T-helper 22 cell (primary cell): Measurements from ENCODE around the gene ITLN2.
"Not testable (repeated sequence)": the region's sequence is repeated elsewhere in the genome, so short reads cannot be mapped to it uniquely, and the experiment has no call there.

ENCODE experiments used
- DNase-seq: peaks from one replicate; pipeline ENCODE4 v3.0.0-alpha.2; 2020; ENCODE audit warnings: low read depth

Gene ITLN2

GRCh38 chr1:160954158-160955104, at the start of gene ITLN2:
TSS of gene ITLN2 (minus strand) at chr1:160954809. CDS start at chr1:160954741, 68 bp downstream.
- DNase-seq = peak; percentile 7

- DNase-seq = no peak
Measured at GRCh38 chr1:161001525-161001924, 46.9 kb upstream of the ITLN2 start.

- DNase-seq = no peak
Measured at GRCh38 chr1:161000736-161001480, 46.3 kb upstream of the ITLN2 start.

- no peak for DNase-seq
Measured at GRCh38 chr1:160999376-160999775, 44.8 kb upstream of the ITLN2 start.

GRCh38 chr1:160997323-160998038, 42.9 kb upstream of the ITLN2 start:
- no peak for DNase-seq

GRCh38 chr1:160996178-160996577, 41.6 kb upstream of the ITLN2 start:
- no peak for DNase-seq

GRCh38 chr1:160993544-160994193, 39.1 kb upstream of the ITLN2 start:
- no peak for DNase-seq

GRCh38 chr1:160992036-160992435, 37.4 kb upstream of the ITLN2 start:
- not testable (repeated sequence) for DNase-seq

GRCh38 chr1:160987359-160988050, 32.9 kb upstream of the ITLN2 start:
- no peak for DNase-seq

- no peak for DNase-seq
Measured at GRCh38 chr1:160985723-160986122, 31.1 kb upstream of the ITLN2 start.

GRCh38 chr1:160981584-160982411, 27.2 kb upstream of the ITLN2 start:
- DNase-seq = no peak

GRCh38 chr1:160979286-160979685, 24.7 kb upstream of the ITLN2 start:
- DNase-seq = no peak

- DNase-seq = no peak
Measured at GRCh38 chr1:160978510-160978927, 23.9 kb upstream of the ITLN2 start.

- no peak for DNase-seq
Measured at GRCh38 chr1:160975026-160975425, 20.4 kb upstream of the ITLN2 start.

GRCh38 chr1:160973491-160973890, 18.9 kb upstream of the ITLN2 start:
- DNase-seq = no peak

GRCh38 chr1:160972939-160973338, 18.3 kb upstream of the ITLN2 start:
- no peak for DNase-seq

- DNase-seq = no peak
Measured at GRCh38 chr1:160971618-160972056, 17.0 kb upstream of the ITLN2 start.

GRCh38 chr1:160963521-160963920, 8.9 kb upstream of the ITLN2 start:
- no peak for DNase-seq

GRCh38 chr1:160961419-160961818, 6.8 kb upstream of the ITLN2 start:
- DNase-seq = no peak

- DNase-seq = no peak
Measured at GRCh38 chr1:160956966-160957365, 2.4 kb upstream of the ITLN2 start.
